Gastrocnemius medialis (tissue), 4 donors: ENCODE measurements around the gene KLHL25. TPM values are rescaled to one million over a fixed set of nuclear protein-coding genes. Genes with fewer than 3 reads are reported as not detected.

Experiments
- ATAC-seq, 2 donors: fragments of 150-250 bp; one replicate each; pipeline ENCODE4 v1.9.1; 2016
- DNase-seq, 2 donors: peaks; one replicate each; pipeline ENCODE4 v3.0.0-alpha.2; 2019
- H3K27ac ChIP-seq, 4 donors: fragments of 200-600 bp; sonication (generic); 1 replicate in 1 of 4; 2 replicates in 3 of 4; pipeline ENCODE4 v1.5.1; 2016 to 2018; ENCODE audit warnings: mild to moderate bottlenecking in 2 of 4, moderate library complexity in 1 of 4
- H3K27me3 ChIP-seq, 3 donors: fragments of 200-600 bp; sonication (generic) in 2 of 3; 1 replicate in 1 of 3; 2 replicates in 2 of 3; pipeline versions ENCODE4 v1.5.1 to v1.6.0; 2016 to 2019; ENCODE audit warnings: mild to moderate bottlenecking in 1 of 3, moderate library complexity in 1 of 3
- H3K36me3 ChIP-seq, 2 donors: fragments of 200-600 bp; sonication (generic) in 1 of 2; one replicate each; pipeline ENCODE4 v1.5.1; 2017 to 2018
- H3K4me1 ChIP-seq, 2 donors: fragments of 200-600 bp; sonication (generic) in 1 of 2; one replicate each; pipeline ENCODE4 v1.5.1; 2016 to 2017; ENCODE audit warnings: mild to moderate bottlenecking in 2 of 2
- H3K4me3 ChIP-seq, 4 donors: fragments of 200-600 bp; sonication (generic) in 3 of 4; 1 replicate in 1 of 4; 2 replicates in 3 of 4; pipeline ENCODE4 v1.5.1; 2016 to 2019; ENCODE audit warnings: mild to moderate bottlenecking in 2 of 4
- H3K9me3 ChIP-seq, 3 donors: fragments of 200-600 bp; sonication (generic) in 2 of 3; 1 replicate in 1 of 3; 2 replicates in 2 of 3; pipeline ENCODE4 v1.5.1; 2016 to 2019
- CTCF ChIP-seq, 5 experiments: fragments of 450-650 bp in 3 of 5; fragments of 200-600 bp in 2 of 5; sonication (generic) in 2 of 5; IDR thresholded peaks in 4 of 5; conservative IDR thresholded peaks in 1 of 5; 1 replicate in 4 of 5; 2 replicates in 1 of 5; pipeline ENCODE4 v1.5.1; 2016 to 2019; ENCODE audit warnings: antibody characterized with exemption in 5 of 5, mild to moderate bottlenecking in 3 of 5, moderate library complexity in 3 of 5
- POLR2A ChIP-seq, 2 donors: fragments of 450-650 bp; IDR thresholded peaks; one replicate each; pipeline ENCODE4 v1.6.1; 2017; ENCODE audit warnings: antibody characterized with exemption in 2 of 2, mild to moderate bottlenecking in 2 of 2, moderate library complexity in 2 of 2
- in situ Hi-C, 4 donors: fragments of 200-750 bp; cut with MboI; loops; one replicate each; pipeline versions ENCODE4 v1.15.0 to v1.8.0; 2017; ENCODE audit warnings: low sequenced_read_pairs in 4 of 4
- intact Hi-C: fragments of 100-400 bp; cut with DNase I; formaldehyde crosslinking; loops from one replicate; pipeline ENCODE4 v1.15.1; 2023; ENCODE audit warnings: low total_unique reads
- total RNA-seq, 4 donors: library from RNA; depleted of rRNA; stranded (reverse); fragments of >200 nt; gene quantifications; one replicate each; pipeline versions ENCODE4 v1.1.0 to v1.2.3, GENCODE V29; 2016

KLHL25 gene
- total RNA-seq, 4 donors from 2014 or later, result 4.8 to 7.0 (median 6.8) TPM

GRCh38 chr15:85752124-85752475, 42.6 kb downstream of the KLHL25 start:
- H3K4me1 ChIP-seq, result peaks cover 38 to 43% of the 10 kb centered on the region in 2 donors
- H3K36me3 ChIP-seq, result peaks cover 0 to 17% of the 10 kb centered on the region in 2 donors
- intact Hi-C loops, result loop anchor here (5.0 kb wide), 3 partner anchors 35 to 80 kb away; no protein-coding TSS in a partner anchor
- ATAC-seq (no peak), DNase-seq (no peak)
- H3K27me3 ChIP-seq, result no peaks in the 10 kb centered on the region
- H3K4me3 ChIP-seq, result no peak overlapping the region
- H3K27ac ChIP-seq, result no peak overlapping the region
- H3K9me3 ChIP-seq, result no peaks in the 10 kb centered on the region
- in situ Hi-C loops, result no loop called here
- TF ChIP-seq POLR2A (IDR thresholded peaks at IDR 0.05), result no peak
- no peak for TF ChIP-seq CTCF (IDR thresholded peaks at IDR 0.05 in 4 of 5, conservative IDR thresholded peaks at IDR 0.05 in 1 of 5)

GRCh38 chr15:85751291-85752123, 43.2 kb downstream of the KLHL25 start:
- in situ Hi-C loops, result no loop called here
- Histone ChIP-seq H3K27me3 (no peaks in the 10 kb centered on the region), H3K27ac (peak overlapping the region; percentile 80 to 84 (median 81)), H3K4me1 (peaks cover 38 to 43% of the 10 kb centered on the region in 2 donors), H3K9me3 (no peaks in the 10 kb centered on the region), H3K36me3 (peaks cover 0 to 22% of the 10 kb centered on the region in 2 donors), H3K4me3 (no peak overlapping the region)
- TF ChIP-seq POLR2A (IDR thresholded peaks at IDR 0.05) (no peak), CTCF (IDR thresholded peaks at IDR 0.05 in 4 of 5, conservative IDR thresholded peaks at IDR 0.05 in 1 of 5) (no peak)
- DNase-seq (no peak), ATAC-seq (no peak)
- intact Hi-C loops, result loop anchor here (5.0 kb wide), 3 partner anchors 34 to 81 kb away; no protein-coding TSS in a partner anchor

GRCh38 chr15:85750319-85751290, 44.1 kb downstream of the KLHL25 start:
- intact Hi-C loops (loop anchor here (5.0 kb wide), 3 partner anchors 33 to 82 kb away; no protein-coding TSS in a partner anchor), in situ Hi-C loops (no loop called here)
- ATAC-seq (peak; percentile 78 to 79), DNase-seq (peak; percentile 44 to 72)
- H3K36me3 ChIP-seq, result peaks cover 0 to 32% of the 10 kb centered on the region in 2 donors
- no peak for TF ChIP-seq POLR2A (IDR thresholded peaks at IDR 0.05)
- no peak for TF ChIP-seq CTCF (IDR thresholded peaks at IDR 0.05 in 4 of 5, conservative IDR thresholded peaks at IDR 0.05 in 1 of 5)
- peaks cover 38 to 43% of the 10 kb centered on the region in 2 donors for H3K4me1 ChIP-seq
- no peaks in the 10 kb centered on the region for H3K27me3 ChIP-seq
- H3K27ac ChIP-seq, result peak overlapping the region; percentile 80 to 84 (median 81)
- H3K4me3 ChIP-seq, result peak overlapping the region; percentile 35 to 45 (median 40)
- no peaks in the 10 kb centered on the region for H3K9me3 ChIP-seq

GRCh38 chr15:85749261-85750151, 45.2 kb downstream of the KLHL25 start:
- DNase-seq (peak; percentile 53 to 67), ATAC-seq (peak; percentile 52 to 57)
- Histone ChIP-seq H3K27me3 (no peaks in the 10 kb centered on the region), H3K4me3 (peak overlapping the region; percentile 35 to 45 (median 40)), H3K27ac (peak overlapping the region; percentile 80 to 84 (median 81)), H3K36me3 (peaks cover 0 to 42% of the 10 kb centered on the region in 2 donors), H3K4me1 (peaks cover 31 to 34% of the 10 kb centered on the region in 2 donors), H3K9me3 (no peaks in the 10 kb centered on the region)
- intact Hi-C loops, result loop anchor here (5.0 kb wide), 3 partner anchors 32 to 83 kb away; no protein-coding TSS in a partner anchor
- in situ Hi-C loops, result no loop called here
- TF ChIP-seq POLR2A (IDR thresholded peaks at IDR 0.05) (no peak), CTCF (IDR thresholded peaks at IDR 0.05 in 4 of 5, conservative IDR thresholded peaks at IDR 0.05 in 1 of 5) (no peak)
